Ovary (tissue), 3 donors: ENCODE data around the gene IL1B.

ENCODE experiments used
- CTCF ChIP-seq, 3 donors: fragments of 450-650 bp in 2 of 3; fragments of 200-600 bp in 1 of 3; IDR thresholded peaks; one replicate each; pipeline versions ENCODE4 v1.5.1 to v1.8.0; 2016 to 2022; ENCODE audit warnings: antibody characterized with exemption in 3 of 3, mild to moderate bottlenecking in 1 of 3
- EP300 ChIP-seq: sonication (generic); formaldehyde crosslinking; IDR thresholded peaks from one replicate; pipeline ENCODE4 v1.6.1; 2017; ENCODE audit warnings: antibody characterized with exemption
- POLR2A ChIP-seq: fragments of 450-650 bp; IDR thresholded peaks from one replicate; pipeline ENCODE4 v1.6.1; 2017; ENCODE audit warnings: antibody characterized with exemption, mild to moderate bottlenecking, moderate library complexity
- donor health status: DM: no; HTN: no; CAD: no.

GRCh38 chr2:112817082-112817689, 19.4 kb downstream of the IL1B start:
- TF ChIP-seq CTCF (IDR thresholded peaks at IDR 0.05) (no peak), POLR2A (no peak), EP300 (no peak)
